Body of pancreas (tissue), 4 donors: ENCODE results near the gene RAI1.
"Not testable (repeated sequence)": the region's sequence is repeated elsewhere in the genome, so short reads cannot be mapped to it uniquely, and the experiment has no call there.

ENCODE experiments used
- POLR2A ChIP-seq, 3 donors: fragments of 450-650 bp; IDR thresholded peaks; one replicate each; pipeline ENCODE4 v1.6.1; 2016; ENCODE audit warnings: antibody characterized with exemption in 3 of 3, mild to moderate bottlenecking in 2 of 3
- TF ChIP-seq, protein P1 (sequence below), 7 experiments: fragments of 450-650 bp in 4 of 7; fragments of 200-600 bp in 3 of 7; sonication (generic) in 3 of 7; IDR thresholded peaks; one replicate each; pipeline ENCODE4 v1.5.1; 2016 to 2019; ENCODE audit warnings: antibody characterized with exemption in 7 of 7

DNA sequence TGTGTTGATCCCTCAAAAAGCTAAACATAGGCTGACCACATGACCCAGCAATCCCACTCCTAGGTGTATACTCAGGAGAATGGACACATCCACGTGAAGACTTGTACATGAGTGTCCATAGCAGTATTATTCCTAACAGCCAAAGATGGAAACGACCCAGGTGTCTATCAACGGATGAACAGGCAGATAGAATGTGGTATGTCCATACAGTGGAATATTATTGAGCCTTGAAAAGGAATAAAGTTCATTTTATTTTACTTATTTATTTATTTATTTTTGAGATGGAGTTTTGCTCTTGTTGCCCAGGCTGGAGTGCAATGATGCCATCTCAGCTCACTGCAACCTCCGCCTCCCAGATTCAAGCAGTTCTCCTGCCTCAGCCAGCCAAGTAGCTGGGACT lies 36.1 kb upstream of the RAI1 start:
- TF ChIP-seq, protein P1, sequence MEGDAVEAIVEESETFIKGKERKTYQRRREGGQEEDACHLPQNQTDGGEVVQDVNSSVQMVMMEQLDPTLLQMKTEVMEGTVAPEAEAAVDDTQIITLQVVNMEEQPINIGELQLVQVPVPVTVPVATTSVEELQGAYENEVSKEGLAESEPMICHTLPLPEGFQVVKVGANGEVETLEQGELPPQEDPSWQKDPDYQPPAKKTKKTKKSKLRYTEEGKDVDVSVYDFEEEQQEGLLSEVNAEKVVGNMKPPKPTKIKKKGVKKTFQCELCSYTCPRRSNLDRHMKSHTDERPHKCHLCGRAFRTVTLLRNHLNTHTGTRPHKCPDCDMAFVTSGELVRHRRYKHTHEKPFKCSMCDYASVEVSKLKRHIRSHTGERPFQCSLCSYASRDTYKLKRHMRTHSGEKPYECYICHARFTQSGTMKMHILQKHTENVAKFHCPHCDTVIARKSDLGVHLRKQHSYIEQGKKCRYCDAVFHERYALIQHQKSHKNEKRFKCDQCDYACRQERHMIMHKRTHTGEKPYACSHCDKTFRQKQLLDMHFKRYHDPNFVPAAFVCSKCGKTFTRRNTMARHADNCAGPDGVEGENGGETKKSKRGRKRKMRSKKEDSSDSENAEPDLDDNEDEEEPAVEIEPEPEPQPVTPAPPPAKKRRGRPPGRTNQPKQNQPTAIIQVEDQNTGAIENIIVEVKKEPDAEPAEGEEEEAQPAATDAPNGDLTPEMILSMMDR (IDR thresholded peaks at IDR 0.05) = not testable (repeated sequence)
- TF ChIP-seq POLR2A (IDR thresholded peaks at IDR 0.05) = not testable (repeated sequence)
